IMR-90 (cell line): ENCODE data around the gene HCK. TPM values are rescaled to one million over a fixed set of nuclear protein-coding genes. Genes with fewer than 3 reads are reported as not detected.

ENCODE experiments used
- ATAC-seq: fragments of 200-7000 bp; cut with Tn5 transposase; 2 replicates; pipeline ENCODE4 v1.9.1; 2020; ENCODE audit warnings: low read depth, mild to moderate bottlenecking, moderate library complexity
- BruUV-seq: library from RNA; stranded (reverse); fragments of 400-500 nt; replicated peaks from 2 replicates; lab custom pipeline; 2021; lab: Mats Ljungman, UMichigan
- CTCF ChIA-PET: fragments of 300-600 bp; formaldehyde crosslinking; extraction: SDS; loops from one replicate; lab custom pipeline; 2021; ENCODE audit warnings: antibody characterized with exemption; lab: Yijun Ruan, JAX
- POLR2A ChIA-PET: fragments of 300-600 bp; sonication (Branson Sonifier 250); formaldehyde crosslinking; loops from one replicate; lab custom pipeline; 2022; ENCODE audit warnings: antibody characterized with exemption; ENCODE audit not compliant: unreplicated experiment; lab: Charles Lee
- DNase-seq: peaks from one replicate; pipeline ENCODE4 v3.0.0; 2013
- H2AFZ ChIP-seq: replicated peaks from 2 replicates; pipeline ENCODE3; 2013; ENCODE audit warnings: low read length, mild to moderate bottlenecking; ENCODE audit not compliant: poor library complexity
- H2AK5ac ChIP-seq: 2 replicates; pipeline ENCODE4 v1.6.1; 2013; ENCODE audit warnings: low read depth, low read length, inconsistent platforms
- H2AK9ac ChIP-seq: replicated peaks from 2 replicates; pipeline ENCODE3; 2013; ENCODE audit warnings: mild to moderate bottlenecking, low read depth, low read length, moderate library complexity; ENCODE audit not compliant: poor library complexity
- H2BK120ac ChIP-seq: 2 replicates; pipeline ENCODE4 v1.6.1; 2013; ENCODE audit warnings: low read depth, low read length, inconsistent platforms
- H2BK15ac ChIP-seq: 3 replicates; pipeline ENCODE4 v1.6.1; 2013; ENCODE audit warnings: low read depth, low read length, inconsistent platforms
- H2BK20ac ChIP-seq: 2 replicates; pipeline ENCODE4 v1.6.1; 2013; ENCODE audit warnings: low read depth, mild to moderate bottlenecking, inconsistent platforms, low read length, moderate library complexity
- H2BK5ac ChIP-seq: 2 replicates; pipeline ENCODE4 v1.6.1; 2013; ENCODE audit warnings: mild to moderate bottlenecking, low read depth, low read length, inconsistent platforms; ENCODE audit not compliant: poor library complexity, severe bottlenecking
- H3K14ac ChIP-seq: replicated peaks from 2 replicates; pipeline ENCODE4 v1.6.1; 2013; ENCODE audit warnings: low read depth, low read length, inconsistent platforms
- H3K18ac ChIP-seq: 2 replicates; pipeline ENCODE4 v1.6.1; 2013; ENCODE audit warnings: low read depth, low read length, control low read depth
- H3K23ac ChIP-seq: 2 replicates; pipeline ENCODE4 v1.6.1; 2013; ENCODE audit warnings: low read depth, low read length, inconsistent platforms
- H3K27ac ChIP-seq: 2 replicates; pipeline ENCODE4 v1.5.1; 2013; ENCODE audit warnings: mild to moderate bottlenecking, control low read depth, low read length; ENCODE audit not compliant: insufficient read depth
- H3K27me3 ChIP-seq: 2 replicates; pipeline ENCODE4 v1.6.1; 2013; ENCODE audit warnings: low read length; ENCODE audit not compliant: control insufficient read depth, insufficient read depth
- H3K36me3 ChIP-seq: 2 replicates; pipeline ENCODE4 v1.6.1; 2013; ENCODE audit warnings: low read length, mixed read lengths; ENCODE audit not compliant: control insufficient read depth, insufficient read depth
- H3K4ac ChIP-seq: 2 replicates; pipeline ENCODE4 v1.6.1; 2013; ENCODE audit warnings: low read depth, low read length, inconsistent platforms
- H3K4me1 ChIP-seq: 2 replicates; pipeline ENCODE4 v1.6.1; 2013; ENCODE audit warnings: low read length, mixed read lengths; ENCODE audit not compliant: control insufficient read depth, insufficient read depth
- H3K4me2 ChIP-seq: 2 replicates; pipeline ENCODE4 v1.6.1; 2013; ENCODE audit warnings: low read depth, mild to moderate bottlenecking, control low read depth, low read length, moderate library complexity
- H3K4me3 ChIP-seq: 2 replicates; pipeline ENCODE4 v1.5.1; 2013; ENCODE audit warnings: low read depth, mild to moderate bottlenecking, control low read depth, low read length, moderate library complexity; ENCODE audit not compliant: insufficient read depth
- H3K56ac ChIP-seq: 2 replicates; pipeline ENCODE4 v1.6.1; 2013; ENCODE audit warnings: low read length, inconsistent platforms; ENCODE audit not compliant: insufficient read depth; ENCODE audit errors: extremely low read depth
- H3K79me1 ChIP-seq, 2 experiments: 2 replicates each; pipeline ENCODE4 v1.6.1; 2013; ENCODE audit warnings: low read length in 2 of 2, inconsistent platforms in 1 of 2, low read depth in 1 of 2
- H3K9ac ChIP-seq: 2 replicates; pipeline ENCODE4 v1.6.1; 2013; ENCODE audit warnings: low read depth, low read length, control low read depth
- H3K9me1 ChIP-seq: 2 replicates; pipeline ENCODE4 v1.6.1; 2013; ENCODE audit warnings: low read length, inconsistent platforms; ENCODE audit not compliant: insufficient read depth
- H3K9me3 ChIP-seq: 2 replicates; pipeline ENCODE4 v1.6.1; 2013; ENCODE audit warnings: low read length; ENCODE audit not compliant: control insufficient read depth, insufficient read depth
- H4K20me1 ChIP-seq: 2 replicates; pipeline ENCODE4 v1.6.1; 2013; ENCODE audit warnings: low read length, inconsistent platforms; ENCODE audit not compliant: insufficient read depth
- H4K5ac ChIP-seq: 2 replicates; pipeline ENCODE4 v1.6.1; 2013; ENCODE audit warnings: mild to moderate bottlenecking, low read depth, low read length, control low read depth
- H4K8ac ChIP-seq, 2 experiments: 2 replicates each; pipeline ENCODE4 v1.6.1; 2013; ENCODE audit warnings: low read depth in 2 of 2, low read length in 2 of 2, control low read depth in 1 of 2, inconsistent platforms in 1 of 2
- H4K91ac ChIP-seq: 2 replicates; pipeline ENCODE4 v1.6.1; 2013; ENCODE audit warnings: low read depth, low read length, inconsistent platforms; ENCODE audit not compliant: insufficient read depth
- CEBPB ChIP-seq: IDR thresholded peaks from 2 replicates; pipeline ENCODE4 v1.6.1; 2012; ENCODE audit warnings: low read depth, low read length, improper control_type of control experiment
- MXI1 ChIP-seq: IDR thresholded peaks from 2 replicates; pipeline ENCODE4 v1.6.1; 2012; ENCODE audit warnings: low read depth, mild to moderate bottlenecking, low read length, moderate library complexity, borderline replicate concordance
- POLR2A ChIP-seq: IDR thresholded peaks from 2 replicates; pipeline ENCODE4 v1.6.1; 2012; ENCODE audit warnings: mild to moderate bottlenecking, low read depth, low read length
- RAD21 ChIP-seq: IDR thresholded peaks from 2 replicates; pipeline ENCODE4 v1.6.1; 2012; ENCODE audit warnings: low read length, improper control_type of control experiment
- RCOR1 ChIP-seq: IDR thresholded peaks from 2 replicates; pipeline ENCODE4 v1.6.1; 2012; ENCODE audit warnings: mild to moderate bottlenecking, low read length, improper control_type of control experiment; ENCODE audit not compliant: insufficient replicate concordance
- RFX5 ChIP-seq: IDR thresholded peaks from 2 replicates; pipeline ENCODE4 v1.8.0; 2012; ENCODE audit warnings: low read depth, mild to moderate bottlenecking, low read length, moderate library complexity
- SMC3 ChIP-seq: fragments of 150-350 bp; IDR thresholded peaks from 2 replicates; pipeline ENCODE4 v1.6.1; 2016; ENCODE audit warnings: low read depth, mild to moderate bottlenecking, antibody characterized with exemption, low read length, moderate library complexity
- WGBS, 2 experiments: methylation state at CpG; one replicate each; pipeline versions ENCODE4 v1.1.5 to v1.1.7; 2013; ENCODE audit warnings: missing lambda C conversion rate in 2 of 2; ENCODE audit not compliant: insufficient read length in 1 of 2; ENCODE audit errors: extremely low coverage in 2 of 2; 5-methylcytosine and 5-hydroxymethylcytosine counted together
- dilution Hi-C: fragments of 300-500 bp; cut with HindIII; formaldehyde crosslinking; loops from one replicate; pipeline ENCODE4 v1.14.3; 2018; ENCODE audit warnings: low sequenced_read_pairs; ENCODE audit not compliant: unreplicated experiment
- in situ Hi-C: fragments of 300-500 bp; cut with MboI; formaldehyde crosslinking; loops from 3 replicates; pipeline ENCODE4 v1.14.3; 2019; ENCODE audit warnings: low sequenced_read_pairs, inconsistent platforms, mixed read lengths
- intact Hi-C: fragments of 100-400 bp; cut with micrococcal nuclease; formaldehyde crosslinking; loops from 2 replicates; pipeline ENCODE4 v1.10.0; 2022
- polyA plus RNA-seq, 3 experiments: library from polyadenylated mRNA; depleted of rRNA; stranded (reverse); fragments of >200 nt; gene quantifications; 2 replicates each; pipeline ENCODE4 v1.2.3, GENCODE V29; 2012; ENCODE audit warnings: low replicate concordance in 1 of 3
- total RNA-seq: library from RNA; depleted of rRNA; stranded (reverse); fragments of >200 nt; gene quantifications from 2 replicates; pipeline ENCODE4 v1.2.3, GENCODE V29; 2012
- TF ChIP-seq, protein P1 (sequence below): fragments of 150-350 bp; IDR thresholded peaks from 2 replicates; pipeline ENCODE4 v1.6.1; 2016; ENCODE audit warnings: low read depth, mild to moderate bottlenecking, low read length, moderate library complexity, borderline replicate concordance

HCK gene
- total and polyA plus RNA-seq, 2 of the 4 experiments (the other 2 are of a cell fraction): not detected

DNA sequence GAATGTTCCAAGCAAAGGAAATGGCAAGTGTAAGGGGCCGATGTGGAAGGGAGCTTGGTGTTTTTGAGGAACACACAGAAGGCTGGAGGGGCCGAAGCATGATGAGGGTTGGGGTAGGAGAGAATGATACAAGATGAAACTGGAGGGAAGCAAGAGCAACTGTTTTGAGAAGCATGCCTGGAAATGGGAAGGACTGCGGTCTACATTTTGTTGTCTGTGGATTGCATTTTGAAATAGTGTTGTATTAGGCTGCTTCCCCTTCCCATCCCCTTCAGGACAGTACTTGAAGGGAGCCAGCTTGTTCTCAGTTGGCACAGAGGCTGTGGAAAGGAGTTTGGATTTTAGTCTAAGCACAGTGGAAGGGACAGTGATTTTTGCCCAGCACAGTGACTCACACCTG lies 59.7 kb downstream of the HCK start:
- 100% methylated on average over 1 of the region's 3 CpGs; no CpG with 5 or more reads in 1 of the 2 experiments for WGBS, 2 experiments
- no peak overlapping the region for H3K4me2 ChIP-seq

More for the DNA sequence above, 59.7 kb downstream of the HCK start:
- H2BK120ac ChIP-seq: no peak overlapping the region
- peaks cover 4% of the 10 kb centered on the region for H3K4me1 ChIP-seq
- no peak for DNase-seq
- no peak overlapping the region for H2AK9ac ChIP-seq
- peaks cover 12% of the 10 kb centered on the region for H3K9me1 ChIP-seq
- no peak overlapping the region for H2AFZ ChIP-seq
- H3K4ac ChIP-seq: no peak overlapping the region
- intact Hi-C loops: no loop called here
- no peak overlapping the region for H4K91ac ChIP-seq
- H3K4me3 ChIP-seq: no peak overlapping the region
- no peak for ATAC-seq
- H2BK15ac ChIP-seq: no peak overlapping the region
- H4K5ac ChIP-seq: no peak overlapping the region
- peaks cover 52% of the 10 kb centered on the region for H4K20me1 ChIP-seq
- H3K9ac ChIP-seq: no peak overlapping the region
- no peak overlapping the region for H3K56ac ChIP-seq
- ChIA-PET CTCF (no interaction called here), POLR2A (no interaction called here)
- H3K23ac ChIP-seq: no peak overlapping the region
- BruUV-seq: no TSS peak
- H3K18ac ChIP-seq: no peak overlapping the region
- H3K27ac ChIP-seq: no peak overlapping the region
- no peak for TF ChIP-seq RAD21
- no peak for TF ChIP-seq RCOR1
- TF ChIP-seq, protein P1, sequence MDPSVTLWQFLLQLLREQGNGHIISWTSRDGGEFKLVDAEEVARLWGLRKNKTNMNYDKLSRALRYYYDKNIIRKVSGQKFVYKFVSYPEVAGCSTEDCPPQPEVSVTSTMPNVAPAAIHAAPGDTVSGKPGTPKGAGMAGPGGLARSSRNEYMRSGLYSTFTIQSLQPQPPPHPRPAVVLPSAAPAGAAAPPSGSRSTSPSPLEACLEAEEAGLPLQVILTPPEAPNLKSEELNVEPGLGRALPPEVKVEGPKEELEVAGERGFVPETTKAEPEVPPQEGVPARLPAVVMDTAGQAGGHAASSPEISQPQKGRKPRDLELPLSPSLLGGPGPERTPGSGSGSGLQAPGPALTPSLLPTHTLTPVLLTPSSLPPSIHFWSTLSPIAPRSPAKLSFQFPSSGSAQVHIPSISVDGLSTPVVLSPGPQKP: no peak
- no peak for TF ChIP-seq RFX5
- TF ChIP-seq POLR2A: no peak
- TF ChIP-seq MXI1: no peak
- no peak for TF ChIP-seq CEBPB
- no peak for TF ChIP-seq SMC3
- H3K14ac ChIP-seq: no peak overlapping the region
- no peaks in the 10 kb centered on the region for H3K27me3 ChIP-seq
- dilution Hi-C loops: no loop called here
- H2AK5ac ChIP-seq: no peak overlapping the region
- no peak overlapping the region for H2BK20ac ChIP-seq
- H4K8ac ChIP-seq: no peak overlapping the region
- H3K79me1 ChIP-seq: peaks cover 37 to 69% of the 10 kb centered on the region in 2 experiments
- no peaks in the 10 kb centered on the region for H3K9me3 ChIP-seq
- H2BK5ac ChIP-seq: no peak overlapping the region
- H3K36me3 ChIP-seq: peaks cover 6% of the 10 kb centered on the region
- in situ Hi-C loops: no loop called here
